Lower leg skin (tissue), 3 donors: ENCODE measurements around the gene KCNK3.

Experiments
- POLR2A ChIP-seq, 2 donors: fragments of 450-650 bp; IDR thresholded peaks; one replicate each; pipeline ENCODE4 v1.6.1; 2016 to 2017; ENCODE audit warnings: antibody characterized with exemption in 2 of 2, mild to moderate bottlenecking in 1 of 2, moderate library complexity in 1 of 2
- TF ChIP-seq, protein P1 (sequence below), 3 donors: fragments of 450-650 bp; IDR thresholded peaks; one replicate each; pipeline ENCODE4 v1.5.1; 2016; ENCODE audit warnings: antibody characterized with exemption in 3 of 3, mild to moderate bottlenecking in 3 of 3, moderate library complexity in 2 of 3

- TF ChIP-seq, protein P1, sequence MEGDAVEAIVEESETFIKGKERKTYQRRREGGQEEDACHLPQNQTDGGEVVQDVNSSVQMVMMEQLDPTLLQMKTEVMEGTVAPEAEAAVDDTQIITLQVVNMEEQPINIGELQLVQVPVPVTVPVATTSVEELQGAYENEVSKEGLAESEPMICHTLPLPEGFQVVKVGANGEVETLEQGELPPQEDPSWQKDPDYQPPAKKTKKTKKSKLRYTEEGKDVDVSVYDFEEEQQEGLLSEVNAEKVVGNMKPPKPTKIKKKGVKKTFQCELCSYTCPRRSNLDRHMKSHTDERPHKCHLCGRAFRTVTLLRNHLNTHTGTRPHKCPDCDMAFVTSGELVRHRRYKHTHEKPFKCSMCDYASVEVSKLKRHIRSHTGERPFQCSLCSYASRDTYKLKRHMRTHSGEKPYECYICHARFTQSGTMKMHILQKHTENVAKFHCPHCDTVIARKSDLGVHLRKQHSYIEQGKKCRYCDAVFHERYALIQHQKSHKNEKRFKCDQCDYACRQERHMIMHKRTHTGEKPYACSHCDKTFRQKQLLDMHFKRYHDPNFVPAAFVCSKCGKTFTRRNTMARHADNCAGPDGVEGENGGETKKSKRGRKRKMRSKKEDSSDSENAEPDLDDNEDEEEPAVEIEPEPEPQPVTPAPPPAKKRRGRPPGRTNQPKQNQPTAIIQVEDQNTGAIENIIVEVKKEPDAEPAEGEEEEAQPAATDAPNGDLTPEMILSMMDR (IDR thresholded peaks at IDR 0.05) = no peak
- TF ChIP-seq POLR2A (IDR thresholded peaks at IDR 0.05) = no peak
Observed at GRCh38 chr2:26711457-26712161, 19.1 kb downstream of the KCNK3 start.
